ENCODE results near the gene CAGE1.

Gene CAGE1

DNA sequence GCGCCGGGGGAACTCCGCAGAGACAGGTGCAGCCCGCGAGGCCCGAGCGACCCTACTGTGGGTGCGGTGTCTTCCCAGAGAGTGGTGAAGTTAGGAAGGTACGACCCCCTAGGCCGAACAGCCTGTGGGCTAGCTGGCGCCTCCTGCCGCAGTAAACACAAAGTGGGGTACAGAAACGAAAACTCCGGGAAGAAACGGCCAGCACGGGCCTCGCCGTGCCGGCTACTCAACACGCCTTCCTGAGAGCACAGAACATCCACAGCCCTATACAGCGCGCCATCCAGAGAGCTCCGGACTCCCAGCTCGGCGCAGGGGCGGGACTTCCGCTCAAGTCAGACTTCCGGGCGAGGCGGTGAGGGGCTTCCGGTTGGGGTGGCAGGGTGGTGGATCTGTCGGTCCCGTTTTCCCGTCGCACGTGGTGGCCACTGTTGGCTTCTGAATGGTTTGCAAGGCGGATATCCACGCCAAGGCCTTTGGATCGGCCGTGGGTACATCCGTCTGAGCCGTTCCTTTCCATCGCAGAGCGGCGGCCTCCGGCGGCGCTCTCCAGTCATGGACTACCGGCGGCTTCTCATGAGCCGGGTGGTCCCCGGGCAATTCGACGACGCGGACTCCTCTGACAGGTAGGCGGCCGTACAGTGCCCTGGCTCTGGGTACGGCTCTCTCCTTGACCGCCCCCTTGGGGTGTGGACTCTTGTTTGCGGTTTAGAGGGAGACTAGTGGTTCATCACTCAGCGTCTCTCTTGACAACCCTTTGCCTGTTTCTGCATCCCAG is at the start of gene CAGE1, which contains the start of gene RIOK1:
Gene CAGE1 (minus strand): TSS at position 292 of the 775 bp plus-strand sequence. CDS start 2,569 bp downstream, outside the sequence.
Gene RIOK1 (plus strand): TSS at position 358 of the 775 bp plus-strand sequence. CDS start 195 bp downstream, at position 553.
- peak; percentile 98 for DNase-seq (ENCODE audit: low read depth)
- TF ChIP-seq, protein P1, sequence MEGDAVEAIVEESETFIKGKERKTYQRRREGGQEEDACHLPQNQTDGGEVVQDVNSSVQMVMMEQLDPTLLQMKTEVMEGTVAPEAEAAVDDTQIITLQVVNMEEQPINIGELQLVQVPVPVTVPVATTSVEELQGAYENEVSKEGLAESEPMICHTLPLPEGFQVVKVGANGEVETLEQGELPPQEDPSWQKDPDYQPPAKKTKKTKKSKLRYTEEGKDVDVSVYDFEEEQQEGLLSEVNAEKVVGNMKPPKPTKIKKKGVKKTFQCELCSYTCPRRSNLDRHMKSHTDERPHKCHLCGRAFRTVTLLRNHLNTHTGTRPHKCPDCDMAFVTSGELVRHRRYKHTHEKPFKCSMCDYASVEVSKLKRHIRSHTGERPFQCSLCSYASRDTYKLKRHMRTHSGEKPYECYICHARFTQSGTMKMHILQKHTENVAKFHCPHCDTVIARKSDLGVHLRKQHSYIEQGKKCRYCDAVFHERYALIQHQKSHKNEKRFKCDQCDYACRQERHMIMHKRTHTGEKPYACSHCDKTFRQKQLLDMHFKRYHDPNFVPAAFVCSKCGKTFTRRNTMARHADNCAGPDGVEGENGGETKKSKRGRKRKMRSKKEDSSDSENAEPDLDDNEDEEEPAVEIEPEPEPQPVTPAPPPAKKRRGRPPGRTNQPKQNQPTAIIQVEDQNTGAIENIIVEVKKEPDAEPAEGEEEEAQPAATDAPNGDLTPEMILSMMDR (IDR thresholded peaks at IDR 0.05; ENCODE audit: insufficient read depth, low read depth, low read length, missing control alignments), result no peak
- peak within 1 kb of the TSS; percentile 91 for H3K4me3 ChIP-seq (ENCODE audit: low read depth, low read length)

DNA sequence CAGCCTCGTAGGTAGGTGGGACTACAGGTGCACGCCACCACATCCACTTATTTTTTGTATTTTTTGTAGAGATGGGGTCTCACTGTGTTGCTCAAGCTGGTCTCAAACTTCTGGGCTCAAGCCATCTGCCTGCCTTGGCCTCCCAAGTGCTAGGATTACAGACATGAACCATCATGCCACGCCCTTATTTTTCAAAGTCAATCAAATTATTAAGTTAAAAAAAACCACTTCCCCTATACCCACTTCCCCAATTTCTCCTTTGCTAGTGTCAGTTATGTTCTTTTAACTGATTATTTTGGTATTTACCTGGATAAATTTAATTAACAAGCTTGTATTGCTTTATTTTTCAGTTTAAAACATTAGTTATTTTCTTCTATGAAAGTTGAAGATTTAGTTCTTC is 49.7 kb upstream of the CAGE1 start:
- no peak overlapping the region for H3K4me3 ChIP-seq (ENCODE audit: low read depth, low read length)
- no peak for DNase-seq (ENCODE audit: low read depth)
- TF ChIP-seq, protein P1 (IDR thresholded peaks at IDR 0.05; ENCODE audit: insufficient read depth, low read depth, low read length, missing control alignments), result no peak

- TF ChIP-seq, protein P1 (IDR thresholded peaks at IDR 0.05; ENCODE audit: insufficient read depth, low read depth, low read length, missing control alignments), result no peak
- no peak overlapping the region for H3K4me3 ChIP-seq (ENCODE audit: low read depth, low read length)
- DNase-seq (ENCODE audit: low read depth), result no peak
Observed at GRCh38 chr6:7438011-7438410, 48.5 kb upstream of the CAGE1 start.

- no peak for DNase-seq (ENCODE audit: low read depth)
- no peak overlapping the region for H3K4me3 ChIP-seq (ENCODE audit: low read depth, low read length)
- TF ChIP-seq, protein P1 (IDR thresholded peaks at IDR 0.05; ENCODE audit: insufficient read depth, low read depth, low read length, missing control alignments), result no peak
Observed at GRCh38 chr6:7434672-7435071, 45.1 kb upstream of the CAGE1 start.

DNA sequence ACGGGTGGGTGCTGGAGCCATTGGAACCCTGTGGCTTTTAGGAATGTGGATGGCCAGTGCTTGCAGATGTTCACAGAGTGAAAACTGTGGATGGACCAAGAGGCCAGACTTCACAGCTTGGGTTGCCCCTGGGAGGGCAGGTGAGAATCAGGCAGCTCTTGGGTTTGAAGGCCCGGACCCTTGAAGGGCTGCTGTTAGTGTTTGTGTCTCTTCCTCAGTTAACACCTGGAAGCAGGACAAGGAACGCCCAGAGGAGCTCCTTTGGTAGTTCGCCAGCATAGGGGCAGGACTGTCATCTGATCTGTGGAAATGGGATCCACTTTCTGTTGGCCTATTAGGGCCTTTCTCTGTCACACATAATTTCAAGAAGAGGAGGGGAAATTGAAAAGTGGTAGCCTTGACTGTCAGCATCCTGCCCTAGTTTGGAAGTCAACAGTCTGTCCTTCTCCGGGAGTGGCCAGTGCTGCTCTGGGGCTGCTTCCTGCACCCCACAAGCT is 43.6 kb upstream of the CAGE1 start:
- TF ChIP-seq, protein P1 (IDR thresholded peaks at IDR 0.05; ENCODE audit: insufficient read depth, low read depth, low read length, missing control alignments), result no peak
- H3K4me3 ChIP-seq (ENCODE audit: low read depth, low read length), result no peak overlapping the region
- DNase-seq (ENCODE audit: low read depth), result no peak

GRCh38 chr6:7432391-7433120 is 43.0 kb upstream of the CAGE1 start:
- H3K4me3 ChIP-seq (ENCODE audit: low read depth, low read length), result no peak overlapping the region
- no peak for DNase-seq (ENCODE audit: low read depth)
- TF ChIP-seq, protein P1 (IDR thresholded peaks at IDR 0.05; ENCODE audit: insufficient read depth, low read depth, low read length, missing control alignments), result no peak
